ENCODE data around the gene BPIFB2.

BPIFB2 gene

GRCh38 chr20:33015700-33016580, 8.4 kb downstream of the BPIFB2 start:
- H3K18ac ChIP-seq (ENCODE audit: low read depth in 1 of 2, low read length in 2 of 2): no peak overlapping the region
- no peak overlapping the region for H3K14ac ChIP-seq (ENCODE audit: low read length in 2 of 2)
- H4K8ac ChIP-seq (ENCODE audit: low read length): no peak overlapping the region
- no peaks in the 10 kb centered on the region for H3K36me3 ChIP-seq (ENCODE audit: control insufficient read depth in 1 of 2, insufficient read depth in 2 of 2, low read depth in 1 of 2, low read length in 2 of 2)
- H3K27me3 ChIP-seq (ENCODE audit: control insufficient read depth in 1 of 2, insufficient read depth in 1 of 2, low read length in 2 of 2): peaks cover 32 to 73% of the 10 kb centered on the region in 2 experiments
- H2AK5ac ChIP-seq (ENCODE audit: low read length, severe bottlenecking): no peak overlapping the region
- H3K27ac ChIP-seq (ENCODE audit: low read length, poor library complexity, severe bottlenecking): no peak overlapping the region
- no peaks in the 10 kb centered on the region for H3K4me1 ChIP-seq (ENCODE audit: control insufficient read depth, insufficient read depth, low read depth, low read length)
- no peak overlapping the region for H2BK12ac ChIP-seq (ENCODE audit: low read length in 2 of 2)
- no peak overlapping the region for H3K4me2 ChIP-seq (ENCODE audit: low read length, poor library complexity, severe bottlenecking)
- H2BK5ac ChIP-seq (ENCODE audit: low read depth, low read length, poor library complexity, severe bottlenecking): no peak overlapping the region
- H2BK120ac ChIP-seq (ENCODE audit: low read depth, low read length): no peak overlapping the region
- no peak overlapping the region for H2AFZ ChIP-seq (ENCODE audit: low read depth, low read length)
- DNase-seq: no peak
- no peaks in the 10 kb centered on the region for H3K79me1 ChIP-seq (replicated peaks; ENCODE audit: low read length, poor library complexity, severe bottlenecking)
- WGBS: 69% methylated on average over 14 of the region's 15 CpGs
- no peak overlapping the region for H3K9ac ChIP-seq (ENCODE audit: low read length)
- H3K23ac ChIP-seq (ENCODE audit: low read length in 2 of 2): no peak overlapping the region
- no peaks in the 10 kb centered on the region for H3K9me3 ChIP-seq (ENCODE audit: control insufficient read depth, low read length)
- no peak overlapping the region for H3K4ac ChIP-seq (ENCODE audit: low read depth in 1 of 2, low read length in 2 of 2)
- H4K91ac ChIP-seq (ENCODE audit: low read length): no peak overlapping the region
- no peak overlapping the region for H3K4me3 ChIP-seq (ENCODE audit: insufficient read depth in 1 of 2, low read depth in 1 of 2, low read length in 2 of 2)
- no peak overlapping the region for H2BK15ac ChIP-seq (ENCODE audit: low read depth, poor library complexity, severe bottlenecking)

- no peak overlapping the region for H2AFZ ChIP-seq (ENCODE audit: low read depth, low read length)
- H3K9ac ChIP-seq (ENCODE audit: low read length): no peak overlapping the region
- no peaks in the 10 kb centered on the region for H3K4me1 ChIP-seq (ENCODE audit: control insufficient read depth, insufficient read depth, low read depth, low read length)
- peaks cover 28 to 75% of the 10 kb centered on the region in 2 experiments for H3K27me3 ChIP-seq (ENCODE audit: control insufficient read depth in 1 of 2, insufficient read depth in 1 of 2, low read length in 2 of 2)
- no peak overlapping the region for H2BK15ac ChIP-seq (ENCODE audit: low read depth, poor library complexity, severe bottlenecking)
- H2BK120ac ChIP-seq (ENCODE audit: low read depth, low read length): no peak overlapping the region
- 83% methylated on average over 5 of the region's 7 CpGs for WGBS
- H3K79me1 ChIP-seq (replicated peaks; ENCODE audit: low read length, poor library complexity, severe bottlenecking): no peaks in the 10 kb centered on the region
- DNase-seq: no peak
- H3K36me3 ChIP-seq (ENCODE audit: control insufficient read depth in 1 of 2, insufficient read depth in 2 of 2, low read depth in 1 of 2, low read length in 2 of 2): no peaks in the 10 kb centered on the region
- no peak overlapping the region for H4K8ac ChIP-seq (ENCODE audit: low read length)
- no peak overlapping the region for H4K91ac ChIP-seq (ENCODE audit: low read length)
- no peak overlapping the region for H3K27ac ChIP-seq (ENCODE audit: low read length, poor library complexity, severe bottlenecking)
- H2AK5ac ChIP-seq (ENCODE audit: low read length, severe bottlenecking): no peak overlapping the region
- no peaks in the 10 kb centered on the region for H3K9me3 ChIP-seq (ENCODE audit: control insufficient read depth, low read length)
- H3K23ac ChIP-seq (ENCODE audit: low read length in 2 of 2): no peak overlapping the region
- H3K4me2 ChIP-seq (ENCODE audit: low read length, poor library complexity, severe bottlenecking): no peak overlapping the region
- no peak overlapping the region for H3K14ac ChIP-seq (ENCODE audit: low read length in 2 of 2)
- no peak overlapping the region for H2BK12ac ChIP-seq (ENCODE audit: low read length in 2 of 2)
- H3K18ac ChIP-seq (ENCODE audit: low read depth in 1 of 2, low read length in 2 of 2): no peak overlapping the region
- no peak overlapping the region for H3K4me3 ChIP-seq (ENCODE audit: insufficient read depth in 1 of 2, low read depth in 1 of 2, low read length in 2 of 2)
- H2BK5ac ChIP-seq (ENCODE audit: low read depth, low read length, poor library complexity, severe bottlenecking): no peak overlapping the region
- no peak overlapping the region for H3K4ac ChIP-seq (ENCODE audit: low read depth in 1 of 2, low read length in 2 of 2)
Measured at GRCh38 chr20:33016581-33017109, 9.1 kb downstream of the BPIFB2 start.

GRCh38 chr20:33017542-33017941, 10.0 kb downstream of the BPIFB2 start:
- Histone ChIP-seq H2AK5ac (ENCODE audit: low read length, severe bottlenecking) (no peak overlapping the region), H3K9me3 (ENCODE audit: control insufficient read depth, low read length) (no peaks in the 10 kb centered on the region), H2BK12ac (ENCODE audit: low read length in 2 of 2) (no peak overlapping the region), H3K4me1 (ENCODE audit: control insufficient read depth, insufficient read depth, low read depth, low read length) (no peaks in the 10 kb centered on the region), H2BK120ac (ENCODE audit: low read depth, low read length) (no peak overlapping the region), H3K4ac (ENCODE audit: low read depth in 1 of 2, low read length in 2 of 2) (no peak overlapping the region), H3K27me3 (ENCODE audit: control insufficient read depth in 1 of 2, insufficient read depth in 1 of 2, low read length in 2 of 2) (peaks cover 28 to 71% of the 10 kb centered on the region in 2 experiments), H3K79me1 (replicated peaks; ENCODE audit: low read length, poor library complexity, severe bottlenecking) (no peaks in the 10 kb centered on the region), H4K91ac (ENCODE audit: low read length) (no peak overlapping the region), H2AFZ (ENCODE audit: low read depth, low read length) (no peak overlapping the region), H4K8ac (ENCODE audit: low read length) (no peak overlapping the region), H3K4me3 (ENCODE audit: insufficient read depth in 1 of 2, low read depth in 1 of 2, low read length in 2 of 2) (no peak overlapping the region), H3K18ac (ENCODE audit: low read depth in 1 of 2, low read length in 2 of 2) (no peak overlapping the region), H2BK5ac (ENCODE audit: low read depth, low read length, poor library complexity, severe bottlenecking) (no peak overlapping the region), H3K4me2 (ENCODE audit: low read length, poor library complexity, severe bottlenecking) (no peak overlapping the region), H3K9ac (ENCODE audit: low read length) (no peak overlapping the region), H3K14ac (ENCODE audit: low read length in 2 of 2) (no peak overlapping the region), H2BK15ac (ENCODE audit: low read depth, poor library complexity, severe bottlenecking) (no peak overlapping the region), H3K23ac (ENCODE audit: low read length in 2 of 2) (no peak overlapping the region), H3K27ac (ENCODE audit: low read length, poor library complexity, severe bottlenecking) (no peak overlapping the region), H3K36me3 (ENCODE audit: control insufficient read depth in 1 of 2, insufficient read depth in 2 of 2, low read depth in 1 of 2, low read length in 2 of 2) (no peaks in the 10 kb centered on the region)
- 84% methylated on average over 7 of the region's 7 CpGs for WGBS
- DNase-seq: no peak

GRCh38 chr20:33018169-33018931, 10.8 kb downstream of the BPIFB2 start:
- H3K36me3 ChIP-seq (ENCODE audit: control insufficient read depth in 1 of 2, insufficient read depth in 2 of 2, low read depth in 1 of 2, low read length in 2 of 2): no peaks in the 10 kb centered on the region
- H3K27me3 ChIP-seq (ENCODE audit: control insufficient read depth in 1 of 2, insufficient read depth in 1 of 2, low read length in 2 of 2): peaks cover 28 to 63% of the 10 kb centered on the region in 2 experiments
- no peak overlapping the region for H3K9ac ChIP-seq (ENCODE audit: low read length)
- H3K18ac ChIP-seq (ENCODE audit: low read depth in 1 of 2, low read length in 2 of 2): no peak overlapping the region
- H4K8ac ChIP-seq (ENCODE audit: low read length): no peak overlapping the region
- H2BK12ac ChIP-seq (ENCODE audit: low read length in 2 of 2): no peak overlapping the region
- no peak overlapping the region for H2BK15ac ChIP-seq (ENCODE audit: low read depth, poor library complexity, severe bottlenecking)
- WGBS: 71% methylated on average over 14 of the region's 14 CpGs
- H3K14ac ChIP-seq (ENCODE audit: low read length in 2 of 2): no peak overlapping the region
- H3K27ac ChIP-seq (ENCODE audit: low read length, poor library complexity, severe bottlenecking): no peak overlapping the region
- H2AFZ ChIP-seq (ENCODE audit: low read depth, low read length): no peak overlapping the region
- H2AK5ac ChIP-seq (ENCODE audit: low read length, severe bottlenecking): no peak overlapping the region
- H3K9me3 ChIP-seq (ENCODE audit: control insufficient read depth, low read length): no peaks in the 10 kb centered on the region
- no peak overlapping the region for H2BK5ac ChIP-seq (ENCODE audit: low read depth, low read length, poor library complexity, severe bottlenecking)
- no peak overlapping the region for H3K4ac ChIP-seq (ENCODE audit: low read depth in 1 of 2, low read length in 2 of 2)
- DNase-seq: no peak
- no peak overlapping the region for H4K91ac ChIP-seq (ENCODE audit: low read length)
- no peaks in the 10 kb centered on the region for H3K79me1 ChIP-seq (replicated peaks; ENCODE audit: low read length, poor library complexity, severe bottlenecking)
- no peak overlapping the region for H2BK120ac ChIP-seq (ENCODE audit: low read depth, low read length)
- H3K23ac ChIP-seq (ENCODE audit: low read length in 2 of 2): no peak overlapping the region
- no peaks in the 10 kb centered on the region for H3K4me1 ChIP-seq (ENCODE audit: control insufficient read depth, insufficient read depth, low read depth, low read length)
- H3K4me3 ChIP-seq (ENCODE audit: insufficient read depth in 1 of 2, low read depth in 1 of 2, low read length in 2 of 2): no peak overlapping the region
- no peak overlapping the region for H3K4me2 ChIP-seq (ENCODE audit: low read length, poor library complexity, severe bottlenecking)
